GM12878 (cell line): ENCODE data around the gene MAGEB17.

Experiments
- FOS ChIP-seq: IDR thresholded peaks from 3 replicates; pipeline ENCODE4 v1.6.1; 2011; ENCODE audit warnings: borderline replicate concordance; ENCODE audit not compliant: insufficient read length; ENCODE audit errors: extremely low read depth
- IRF4 ChIP-seq: IDR thresholded peaks from 2 replicates; pipeline ENCODE4 v1.6.1; 2011; ENCODE audit warnings: low read depth, low read length
- YBX1 ChIP-seq: fragments of 450-650 bp; IDR thresholded peaks from 2 replicates; pipeline ENCODE4 v1.6.1; 2016; ENCODE audit warnings: antibody characterized with exemption

DNA sequence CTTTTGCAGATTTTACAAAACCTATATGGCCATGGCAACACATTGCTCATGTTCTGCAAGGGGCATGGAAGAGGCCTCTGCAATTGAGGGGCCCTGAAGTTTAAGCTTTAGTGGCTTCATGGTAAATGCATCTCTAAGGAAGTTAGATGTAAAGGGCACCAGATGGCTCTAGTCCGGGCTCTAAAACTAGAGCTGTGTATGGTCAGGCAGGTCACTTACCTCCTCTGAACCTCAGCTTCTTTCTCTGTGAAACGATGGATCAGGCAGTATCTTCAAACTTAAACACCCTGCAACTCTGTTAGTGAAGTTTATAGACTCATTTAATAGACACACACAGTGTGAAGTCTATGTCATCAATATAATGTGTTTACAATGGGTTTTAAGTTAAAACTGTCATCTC, 10.0 kb downstream of the MAGEB17 start:
- no peak for TF ChIP-seq YBX1
- no peak for TF ChIP-seq FOS
- no peak for TF ChIP-seq IRF4
